HG03175 (cell line): ENCODE data around the gene FAM174C.

Experiments
- ATAC-seq: cut with Tn5 transposase; IDR thresholded peaks from one replicate; pipeline ENCODE4 v1.9.1; 2021; ENCODE audit warnings: mild to moderate bottlenecking, moderate library complexity; ENCODE audit not compliant: unreplicated experiment

The FAM174C gene

DNA sequence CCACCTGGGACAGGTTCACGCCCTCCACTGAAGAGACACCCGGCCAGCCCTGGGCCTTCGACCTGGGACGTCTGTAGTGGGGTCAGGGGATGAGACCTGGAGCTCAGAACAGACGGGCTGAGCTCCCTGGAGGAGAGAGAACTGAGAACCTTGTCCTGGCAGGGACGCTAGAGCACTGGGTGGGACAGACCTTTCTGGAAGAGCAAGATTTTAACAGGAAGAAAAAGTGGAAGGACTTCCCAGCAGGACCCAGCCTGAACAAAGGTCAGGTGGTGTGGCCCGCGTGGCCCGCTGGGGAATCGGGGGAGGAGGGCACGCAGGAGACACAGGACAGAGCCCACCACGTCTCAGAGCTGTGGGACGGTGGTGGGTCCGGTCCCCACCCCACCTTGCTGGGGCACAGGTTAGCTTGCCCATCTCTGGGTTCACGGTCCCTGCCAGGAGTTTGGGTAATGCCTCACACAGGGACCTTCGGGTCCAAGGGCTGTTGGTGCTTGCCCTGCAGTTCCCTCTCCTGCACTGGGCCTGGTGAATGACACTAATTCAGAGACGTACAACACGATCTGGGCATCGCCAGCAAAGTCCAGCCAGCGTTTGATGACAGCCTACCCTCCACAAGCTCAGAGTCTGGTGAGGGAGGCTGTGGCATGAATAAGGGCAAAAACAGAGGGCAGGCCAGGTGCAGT is 9.1 kb downstream of the FAM174C start:
- no peak for ATAC-seq

DNA sequence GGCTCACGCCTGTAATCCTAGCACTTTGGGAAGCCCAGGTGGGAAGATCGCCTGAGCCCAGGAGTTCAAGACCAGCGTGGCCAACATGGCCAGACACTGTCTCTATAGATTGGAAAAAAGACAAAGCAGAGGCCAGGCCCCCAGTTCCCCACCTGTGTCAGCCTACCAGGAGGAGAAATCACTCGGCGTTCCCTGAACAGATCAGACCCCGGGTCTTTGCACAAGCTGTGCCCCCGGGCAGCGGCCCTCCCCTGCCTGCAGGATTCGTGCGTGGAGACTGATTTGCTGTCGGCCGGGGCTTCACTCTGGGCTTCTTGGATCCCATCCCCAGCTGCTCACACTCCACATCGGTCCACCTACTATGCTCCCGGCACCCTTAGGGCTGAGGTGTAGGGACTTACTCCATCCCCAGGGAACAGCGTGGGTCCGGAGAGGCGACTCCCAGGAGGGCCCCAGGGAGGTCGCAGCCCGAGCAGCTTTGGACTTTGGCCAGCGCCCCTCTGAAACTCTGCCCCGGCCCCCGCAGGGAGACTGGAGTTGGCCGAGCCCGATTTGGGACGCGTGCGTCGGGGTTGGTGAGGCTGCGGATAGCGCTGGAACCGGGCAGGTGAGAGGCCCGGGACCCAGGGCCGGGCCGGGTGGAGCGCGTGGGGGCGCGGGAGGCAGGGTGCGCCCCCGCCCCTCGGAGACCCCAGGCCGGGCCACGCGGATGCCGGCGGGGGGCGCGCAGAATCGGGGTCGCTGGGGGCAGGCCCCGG is 9.8 kb downstream of the FAM174C start:
- no peak for ATAC-seq

DNA sequence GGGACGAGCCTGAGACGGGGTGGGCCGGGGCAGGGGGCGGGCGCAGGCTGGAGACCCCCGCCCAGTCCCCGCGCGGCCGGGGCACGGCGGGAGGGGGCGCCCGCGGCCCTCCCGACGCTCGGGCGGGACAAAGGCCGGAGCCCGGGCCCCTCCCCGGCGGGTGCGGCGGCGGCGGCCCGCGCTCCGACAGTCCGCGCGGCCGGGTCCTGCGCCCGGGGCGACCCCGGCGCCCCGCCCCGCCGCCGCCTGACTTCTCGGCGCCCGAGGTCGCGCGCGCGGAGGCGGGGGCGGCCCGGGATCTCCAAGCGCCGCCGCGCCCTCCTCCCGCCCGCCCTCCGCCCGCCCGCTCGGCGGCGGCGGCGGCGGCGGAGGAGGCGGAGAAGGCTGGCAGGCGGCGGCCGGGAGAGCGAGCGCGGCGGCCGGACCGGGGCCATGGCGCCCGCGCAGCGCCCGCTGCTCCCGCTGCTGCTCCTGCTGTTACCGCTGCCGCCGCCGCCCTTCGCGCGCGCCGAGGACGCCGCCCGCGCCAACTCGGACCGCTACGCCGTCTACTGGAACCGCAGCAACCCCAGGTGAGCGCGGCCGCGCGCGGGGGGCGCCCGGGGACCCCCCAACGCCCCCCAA is 10.5 kb downstream of the FAM174C start, which contains the start of gene EFNA2:
Gene EFNA2 (plus strand): TSS at position 137 of the 624 bp plus-strand sequence. CDS start 296 bp downstream, at position 433.
- ATAC-seq, result no peak

DNA sequence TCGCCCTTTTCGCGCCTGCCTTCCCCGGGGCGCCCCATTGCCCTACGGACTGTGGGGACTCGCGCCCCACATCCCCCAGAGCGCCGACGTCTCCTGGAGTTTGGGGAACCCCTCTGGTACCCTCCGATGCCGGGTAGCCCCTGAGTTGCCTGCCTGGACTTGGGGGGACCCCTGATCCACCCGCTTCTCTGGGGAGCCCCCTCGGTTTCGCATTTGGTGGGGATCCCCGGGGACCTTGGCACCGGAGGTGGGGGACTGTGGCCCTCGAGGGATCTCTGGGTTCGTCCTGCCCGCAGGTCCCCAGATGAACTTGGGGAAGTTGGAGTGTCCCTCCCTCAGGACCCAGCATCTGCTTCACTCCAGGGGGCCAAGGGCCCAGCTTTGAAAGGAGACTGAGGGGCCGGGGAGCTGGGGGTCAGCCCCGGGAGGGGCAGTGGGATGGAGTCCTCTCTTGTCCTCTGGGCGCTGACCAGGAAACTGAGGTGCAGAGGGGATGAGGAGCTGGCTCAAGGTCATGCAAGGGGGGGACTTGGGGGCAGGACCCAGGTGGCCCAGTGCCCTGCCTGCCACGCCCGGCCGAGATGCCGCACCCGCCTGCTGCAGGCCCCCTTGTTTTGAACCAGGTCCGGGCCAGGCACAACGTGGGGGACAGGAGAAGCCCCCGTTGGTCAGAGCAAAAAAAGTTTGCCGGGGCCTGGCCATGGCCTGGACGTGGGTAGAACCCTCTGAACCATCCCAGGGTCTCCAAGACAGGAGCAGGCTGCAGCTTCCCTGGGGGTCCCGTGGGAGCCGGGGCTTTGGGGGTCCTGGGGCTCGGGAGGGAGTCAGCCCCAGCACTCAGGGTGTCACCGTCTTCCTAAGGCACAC is 11.4 kb downstream of the FAM174C start:
- no peak for ATAC-seq

GRCh38 chr19:1287354-1288225 is 12.3 kb downstream of the FAM174C start:
- no peak for ATAC-seq

GRCh38 chr19:1288226-1288612 is 12.9 kb downstream of the FAM174C start:
- ATAC-seq, result no peak

- ATAC-seq, result no peak
These were observed 13.7 kb downstream of the FAM174C start for GRCh38 chr19:1288833-1289685.

- ATAC-seq, result no peak
These were observed 14.3 kb downstream of the FAM174C start for GRCh38 chr19:1289686-1290025.

- ATAC-seq, result no peak
These were observed 14.9 kb downstream of the FAM174C start for GRCh38 chr19:1290196-1290702.

DNA sequence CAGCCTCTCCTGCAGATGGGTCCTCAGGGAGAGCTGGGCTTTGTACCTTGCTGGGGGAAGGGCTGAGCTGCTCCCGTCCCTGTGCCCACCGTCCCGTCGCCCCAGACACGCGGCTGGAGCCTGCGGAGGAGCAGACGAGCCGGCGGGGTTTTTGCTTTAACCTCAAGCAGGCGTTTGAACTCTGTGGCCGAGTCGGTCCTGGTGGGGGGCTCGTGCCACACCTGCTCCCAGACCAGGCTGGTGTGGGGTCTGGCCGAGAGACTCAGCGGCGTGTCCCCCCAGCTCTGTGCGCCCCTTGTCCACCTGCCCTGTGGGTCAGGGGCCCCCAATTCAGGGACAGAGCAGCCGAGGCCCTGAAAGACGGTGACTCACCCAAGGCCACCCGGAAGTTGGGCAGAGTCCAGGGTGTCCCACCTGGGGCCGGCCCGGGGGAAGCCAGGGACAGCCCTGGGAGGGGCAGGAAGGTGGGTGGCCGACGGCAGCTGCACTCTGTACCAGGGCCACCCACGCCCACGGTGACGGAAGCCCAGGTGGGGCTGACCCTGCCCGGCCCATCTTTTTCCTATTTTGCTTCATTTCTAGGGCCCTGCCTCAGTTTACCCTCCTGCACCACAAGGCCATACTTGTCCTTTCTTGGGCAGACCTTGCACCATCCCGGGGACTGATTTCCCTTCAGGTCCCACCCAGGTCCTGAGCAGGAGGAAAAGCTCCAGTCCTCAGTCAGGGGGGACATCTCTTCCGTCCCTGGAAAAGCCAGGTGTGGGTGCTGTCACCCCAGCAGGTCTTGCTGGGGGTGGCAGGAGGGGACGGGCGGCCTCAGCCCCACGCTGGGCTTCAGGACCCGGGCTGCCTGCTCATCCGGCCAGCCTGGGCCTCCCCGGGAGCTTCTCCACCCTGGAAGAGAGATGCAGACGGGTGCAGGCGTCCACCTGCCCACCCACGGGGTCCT is 15.6 kb downstream of the FAM174C start:
- no peak for ATAC-seq

GRCh38 chr19:1291761-1292418 is 16.6 kb downstream of the FAM174C start:
- no peak for ATAC-seq

GRCh38 chr19:1292419-1293151 is 17.3 kb downstream of the FAM174C start:
- ATAC-seq, result no peak

GRCh38 chr19:1293782-1294604 is 18.7 kb downstream of the FAM174C start:
- no peak for ATAC-seq

DNA sequence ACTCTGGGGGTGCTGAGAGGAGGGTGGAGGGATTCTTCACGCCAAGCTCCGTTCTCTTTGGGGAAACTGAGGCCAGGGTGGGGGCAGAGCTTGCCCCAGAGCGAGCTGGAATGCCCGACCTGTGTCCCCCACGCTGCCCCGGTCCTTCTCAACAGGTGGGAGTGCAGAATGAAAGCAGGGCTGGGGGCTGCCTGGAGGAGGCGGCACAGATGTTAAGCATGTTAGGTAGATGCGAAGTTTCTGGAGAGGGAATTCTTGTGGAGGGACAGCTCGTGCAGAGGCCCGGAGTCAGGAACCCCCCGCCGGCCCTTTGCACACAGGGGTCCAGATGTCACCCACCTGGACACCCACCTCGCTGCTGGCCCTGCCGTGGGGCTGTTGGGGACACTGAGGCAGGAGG is 19.4 kb downstream of the FAM174C start:
- no peak for ATAC-seq

- ATAC-seq, result no peak
These were observed 20.1 kb downstream of the FAM174C start for GRCh38 chr19:1295169-1296012.
